ENCODE data around the gene TUBD1.
"Not testable (repeated sequence)": the region's sequence is repeated elsewhere in the genome, so short reads cannot be mapped to it uniquely, and the experiment has no call there.

The TUBD1 gene

GRCh38 chr17:59846394-59847165, 46.2 kb downstream of the TUBD1 start:
- in situ Hi-C loops (cut with MboI; ENCODE audit: low sequenced_read_pairs), result no loop called here

GRCh38 chr17:59845595-59846393, 46.9 kb downstream of the TUBD1 start:
- in situ Hi-C loops (cut with MboI; ENCODE audit: low sequenced_read_pairs), result no loop called here

- in situ Hi-C loops (cut with MboI; ENCODE audit: low sequenced_read_pairs), result no loop called here
These were observed 47.7 kb downstream of the TUBD1 start for GRCh38 chr17:59844884-59845594.

GRCh38 chr17:59842901-59843652, 49.7 kb downstream of the TUBD1 start:
- in situ Hi-C loops (cut with MboI; ENCODE audit: low sequenced_read_pairs), result no loop called here

GRCh38 chr17:59841882-59842263, 50.9 kb downstream of the TUBD1 start:
- in situ Hi-C loops (cut with MboI; ENCODE audit: low sequenced_read_pairs), result not testable (repeated sequence)

- in situ Hi-C loops (cut with MboI; ENCODE audit: low sequenced_read_pairs), result not testable (repeated sequence)
These were observed 51.5 kb downstream of the TUBD1 start for GRCh38 chr17:59841091-59841881.

GRCh38 chr17:59840329-59841090, 52.2 kb downstream of the TUBD1 start:
- in situ Hi-C loops (cut with MboI; ENCODE audit: low sequenced_read_pairs), result no loop called here

- in situ Hi-C loops (cut with MboI; ENCODE audit: low sequenced_read_pairs), result no loop called here
These were observed 53.0 kb downstream of the TUBD1 start for GRCh38 chr17:59839651-59840328.

GRCh38 chr17:59838052-59838916, 54.5 kb downstream of the TUBD1 start:
- in situ Hi-C loops (cut with MboI; ENCODE audit: low sequenced_read_pairs), result no loop called here

GRCh38 chr17:59837308-59838051, 55.3 kb downstream of the TUBD1 start:
- in situ Hi-C loops (cut with MboI; ENCODE audit: low sequenced_read_pairs), result no loop called here

- in situ Hi-C loops (cut with MboI; ENCODE audit: low sequenced_read_pairs), result no loop called here
These were observed 59.8 kb downstream of the TUBD1 start for GRCh38 chr17:59832883-59833379.

GRCh38 chr17:59830846-59831486, 61.8 kb downstream of the TUBD1 start:
- in situ Hi-C loops (cut with MboI; ENCODE audit: low sequenced_read_pairs), result no loop called here

GRCh38 chr17:59830007-59830630, 62.6 kb downstream of the TUBD1 start:
- in situ Hi-C loops (cut with MboI; ENCODE audit: low sequenced_read_pairs), result no loop called here

- in situ Hi-C loops (cut with MboI; ENCODE audit: low sequenced_read_pairs), result no loop called here
These were observed 63.3 kb downstream of the TUBD1 start for GRCh38 chr17:59829217-59830006.

- in situ Hi-C loops (cut with MboI; ENCODE audit: low sequenced_read_pairs), result not testable (repeated sequence)
These were observed 63.9 kb downstream of the TUBD1 start for GRCh38 chr17:59828819-59829216.

Measured in HL-60/S4 (cell line).